K562 (cell line): ENCODE measurements around the gene ENG. TPM values are rescaled to one million over a fixed set of nuclear protein-coding genes. Genes with fewer than 3 reads are reported as not detected.

ENCODE experiments used
- E2F8 ChIP-seq: fragments of 450-650 bp; IDR thresholded peaks from 2 replicates; pipeline ENCODE4 v1.7.1; 2018; ENCODE audit warnings: mild to moderate bottlenecking, low read depth; ENCODE audit not compliant: partially characterized antibody
- LEF1 ChIP-seq: fragments of 450-650 bp; IDR thresholded peaks from 2 replicates; pipeline ENCODE4 v1.6.1; 2016; ENCODE audit warnings: mild to moderate bottlenecking
- RBM14 ChIP-seq: fragments of 200-400 bp; formaldehyde crosslinking; IDR thresholded peaks from 2 replicates; pipeline ENCODE4 v1.6.1; 2018; ENCODE audit warnings: low read depth, mild to moderate bottlenecking, low read length, moderate library complexity, borderline replicate concordance; ENCODE audit not compliant: insufficient read depth
- REST ChIP-seq, 2 experiments: fragments of 450-650 bp; formaldehyde crosslinking in 1 of 2; IDR thresholded peaks; 2 replicates each; pipeline versions ENCODE4 v1.4.0 to v1.6.1; 2014 to 2020; ENCODE audit warnings: mild to moderate bottlenecking in 2 of 2, borderline replicate concordance in 1 of 2, low read depth in 1 of 2
- TEAD1 ChIP-seq, 2 experiments: fragments of 450-650 bp in 1 of 2; sonication (generic) in 1 of 2; formaldehyde crosslinking; IDR thresholded peaks; 2 replicates each; pipeline versions ENCODE4 v1.4.0 to v1.8.0; 2020 to 2022; ENCODE audit warnings: mild to moderate bottlenecking in 2 of 2, missing genetic modification reagents in 1 of 2
- polyA plus RNA-seq, 8 experiments: library from polyadenylated mRNA; depleted of rRNA in 4 of 8; stranded (reverse) in 5 of 8; unstranded in 3 of 8; fragments of >200 nt; fragmentation: Nextera tagmentation in 2 of 8; fragmentation: Illumina TruSeq in 1 of 8; extraction: Ambion mirVana in 2 of 8; extraction: Trizol in 1 of 8; gene quantifications; 2 replicates each; pipeline versions ENCODE4 v1.2.1 to v1.2.3, GENCODE V29; 2011 to 2014; ENCODE audit warnings: inconsistent platforms in 1 of 8, missing spikeins in 1 of 8
- total RNA-seq, 7 experiments: library from RNA; depleted of rRNA in 6 of 7; stranded (reverse); fragments of >200 nt in 6 of 7; fragmentation: Illumina TruSeq in 2 of 7; extraction: Trizol in 2 of 7; gene quantifications; 2 replicates each; pipeline versions ENCODE4 v1.2.1 to v1.2.3, GENCODE V29; 2011 to 2021; ENCODE audit warnings: low replicate concordance in 1 of 7

The ENG gene
- total and polyA plus RNA-seq, 9 of the 15 experiments (the other 6 are each of a cell fraction or from before 2014, with no cell fraction given), result 0.04 to 0.40 (median 0.14) TPM; not detected in 1

GRCh38 chr9:127862075-127863011 is 7.9 kb upstream of the ENG start (continued):
- TF ChIP-seq REST (IDR thresholded peaks at IDR 0.05; ENCODE audit: borderline replicate concordance), result peak; percentile 24; the same call in 1 of the 2 replicates
- TF ChIP-seq REST (CRISPR knock-in tag; IDR thresholded peaks at IDR 0.05; ENCODE audit: low read depth), result no peak; the same call in 1 of the 2 replicates
- TF ChIP-seq E2F8, result peak; percentile 58
- TF ChIP-seq LEF1, result peak; percentile 93
- TF ChIP-seq TEAD1 (CRISPR knock-in tag; IDR thresholded peaks at IDR 0.05), result peak; percentile 44 to 56; a peak in 2 of 4 replicates
- no peak for TF ChIP-seq RBM14
